Stimulated activated CD8-positive, alpha-beta memory T cell treated with anti-CD3 and anti-CD28 coated beads, Interleukin-15, amount 100 ng/mL, for 1 hour (primary cell): Measurements from ENCODE around the gene PLET1.

Experiments used
- DNase-seq: peaks from one replicate; pipeline ENCODE4 v3.0.0-alpha.2; 2020; ENCODE audit warnings: low read depth

PLET1 gene

DNA sequence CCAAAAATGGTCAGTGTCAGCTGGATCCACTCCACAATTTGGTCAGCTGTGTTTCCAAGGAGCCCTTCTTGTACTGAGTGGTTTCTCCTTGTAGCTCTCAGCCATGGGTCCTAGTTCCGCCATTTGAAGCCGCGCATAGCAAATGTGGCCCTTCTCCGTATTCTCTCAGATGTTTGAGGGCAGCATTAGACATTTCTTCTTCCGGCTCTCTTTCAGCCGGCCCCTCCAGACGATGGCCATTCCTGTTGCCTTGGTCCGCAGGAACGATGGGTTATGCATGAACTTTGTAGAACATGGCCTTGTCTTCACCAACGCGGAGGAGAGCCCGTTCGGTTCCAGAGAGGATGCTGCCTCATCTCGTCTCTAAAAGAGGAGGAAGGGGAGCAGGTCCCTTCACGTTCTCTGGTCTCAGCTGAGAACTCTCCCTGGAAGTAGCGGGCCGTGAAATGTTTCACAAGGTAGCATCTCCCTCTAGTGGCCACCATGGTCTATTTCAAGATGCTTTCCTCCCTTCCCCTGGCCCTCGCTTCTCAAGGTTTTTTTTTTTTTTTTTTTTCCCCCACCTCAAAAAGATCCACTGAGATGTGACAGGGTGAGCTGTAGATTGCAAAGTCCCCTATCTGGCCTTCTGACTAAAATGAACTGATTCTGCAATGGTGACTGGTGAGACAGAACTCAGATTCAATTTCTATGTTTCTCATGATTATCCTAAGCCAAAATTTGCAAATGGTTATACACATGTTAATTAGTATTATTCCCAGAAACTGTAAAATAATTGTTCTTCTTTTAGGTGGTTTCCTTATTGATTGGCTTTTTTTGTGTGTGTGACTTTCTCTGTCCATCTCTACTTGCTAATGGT, 19.8 kb upstream of the PLET1 start:
- peak; percentile 27 for DNase-seq

DNA sequence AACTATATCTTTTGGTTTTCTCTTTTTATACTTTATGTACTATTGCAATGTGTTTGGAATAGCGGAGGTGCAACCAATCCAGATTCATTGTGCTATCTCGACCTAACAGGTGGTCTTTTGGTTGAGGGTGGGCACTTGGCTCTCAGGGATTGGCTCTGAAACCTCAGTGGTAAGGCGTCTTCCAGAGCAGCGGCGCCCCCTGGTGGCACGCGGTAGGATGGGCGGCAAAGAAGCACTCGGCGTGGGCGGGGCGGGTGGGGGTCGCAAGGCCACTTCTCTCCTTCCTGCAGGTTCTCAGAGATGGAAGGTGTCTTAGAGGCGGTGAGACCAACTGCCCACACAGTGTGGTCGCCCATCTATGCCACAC, 19.2 kb upstream of the PLET1 start:
- DNase-seq: peak; percentile 64

DNA sequence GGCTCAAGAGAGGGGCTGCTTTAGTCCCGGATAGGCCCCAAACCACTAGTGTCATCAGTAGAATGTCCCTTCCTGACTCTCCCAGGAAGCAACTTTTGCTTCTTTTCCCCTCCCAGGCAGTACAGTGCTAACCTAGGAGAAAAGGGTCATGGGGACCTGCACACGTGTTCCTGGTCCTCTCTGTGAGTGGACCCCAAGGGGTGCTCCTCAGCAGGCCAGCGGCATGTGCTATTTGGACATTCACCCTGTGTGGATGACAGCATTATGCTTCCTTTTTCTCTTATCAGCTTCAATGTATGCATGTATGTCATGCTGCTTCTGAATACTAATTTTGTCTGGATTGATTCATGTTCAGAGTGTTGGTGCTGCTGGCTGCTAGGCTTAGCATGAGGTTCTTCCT, 18.1 kb upstream of the PLET1 start:
- no peak for DNase-seq

DNA sequence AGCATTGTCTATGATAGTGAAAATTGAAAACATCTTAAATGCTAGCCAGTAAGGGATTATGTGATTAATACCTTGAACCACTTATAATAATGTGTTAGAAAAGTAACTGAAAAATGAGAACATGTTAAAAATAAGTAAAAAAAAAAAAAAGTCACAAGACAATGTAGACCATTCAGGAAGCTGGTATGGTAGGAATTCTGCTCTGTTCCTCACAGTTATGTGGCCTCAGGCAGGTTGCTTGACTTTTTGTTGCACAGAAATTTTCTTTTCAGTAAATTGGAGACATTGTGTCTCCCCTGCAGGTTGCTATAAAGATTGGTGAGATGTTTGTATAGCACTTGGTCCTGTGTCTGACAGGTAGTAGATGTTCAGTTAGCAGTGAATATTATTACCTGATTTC, 17.3 kb upstream of the PLET1 start:
- no peak for DNase-seq

DNA sequence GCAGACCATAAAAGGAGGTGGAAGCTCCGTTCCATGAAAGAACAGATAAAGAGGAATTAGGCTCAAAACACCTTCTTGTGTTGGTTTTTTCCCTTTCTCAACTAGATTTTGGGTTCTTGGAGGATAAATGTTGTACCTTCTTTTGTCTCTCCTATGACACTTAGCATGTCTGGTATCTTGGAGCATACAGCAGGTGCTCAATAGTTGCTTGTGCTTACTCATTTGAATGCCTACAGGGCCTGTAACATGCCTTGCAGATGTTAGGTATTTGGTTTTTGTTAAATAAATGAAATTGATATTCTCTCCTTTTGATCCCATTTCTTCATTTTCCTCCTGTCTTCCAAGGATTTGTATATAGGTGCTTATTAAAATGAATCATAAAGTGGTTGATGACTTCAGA, 16.4 kb upstream of the PLET1 start:
- DNase-seq: no peak

DNA sequence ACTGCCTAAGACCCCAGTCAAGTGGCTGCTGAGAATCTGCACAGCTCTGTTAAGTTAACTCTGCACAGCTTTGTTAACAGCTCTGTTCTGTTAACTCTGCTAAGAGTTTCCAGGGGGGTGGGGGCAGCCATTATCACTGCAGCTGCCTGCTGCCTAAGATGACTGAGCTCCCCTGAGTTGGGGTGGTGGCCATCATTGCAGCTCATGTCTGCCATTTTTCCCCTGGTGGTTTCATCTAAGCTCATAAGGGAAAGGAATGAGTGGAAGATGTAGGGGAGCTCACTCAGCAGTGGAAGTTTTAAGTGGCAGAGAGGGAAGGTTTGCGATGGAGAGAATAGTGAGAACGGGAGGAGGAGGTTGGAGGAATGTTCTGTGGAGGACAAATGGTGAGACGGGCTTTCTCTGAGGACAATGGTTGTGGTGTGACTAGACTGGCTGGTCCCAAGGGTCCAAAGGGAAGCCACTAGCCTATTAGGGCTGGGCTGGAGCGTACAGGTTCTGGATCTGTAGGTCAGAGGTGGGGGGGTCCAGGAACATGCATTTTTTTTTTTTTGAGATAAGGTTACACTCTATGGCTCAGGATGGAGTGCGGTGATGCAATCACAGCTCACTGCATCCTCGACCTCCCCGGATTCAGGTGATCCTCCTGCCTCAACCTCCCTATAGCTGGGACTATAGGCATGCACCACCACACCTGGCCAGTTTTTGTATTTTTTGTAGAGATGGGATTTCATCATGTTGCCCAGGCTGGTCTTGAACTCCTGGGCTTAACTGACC, 13.5 kb upstream of the PLET1 start:
- no peak for DNase-seq

DNA sequence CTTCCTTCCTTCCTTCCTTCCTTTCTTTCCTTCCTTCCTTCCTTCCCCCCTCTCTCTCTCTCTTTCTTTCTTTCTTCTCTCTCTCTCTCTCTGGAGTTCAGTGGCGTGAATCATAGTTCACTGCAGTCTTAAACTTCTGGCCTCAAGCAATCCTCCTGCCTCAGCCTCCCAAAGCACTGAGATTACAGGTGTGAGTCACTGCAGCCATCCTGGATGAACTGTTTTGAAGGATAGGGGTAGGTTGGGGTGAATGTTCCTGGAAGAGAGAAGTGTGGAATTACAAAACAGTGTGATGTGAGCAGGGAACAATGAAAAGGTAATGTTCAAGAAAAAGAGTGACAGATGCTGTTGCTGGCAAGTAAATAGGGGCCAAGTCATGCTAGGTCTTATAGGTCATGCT, 12.4 kb upstream of the PLET1 start:
- no peak for DNase-seq

DNA sequence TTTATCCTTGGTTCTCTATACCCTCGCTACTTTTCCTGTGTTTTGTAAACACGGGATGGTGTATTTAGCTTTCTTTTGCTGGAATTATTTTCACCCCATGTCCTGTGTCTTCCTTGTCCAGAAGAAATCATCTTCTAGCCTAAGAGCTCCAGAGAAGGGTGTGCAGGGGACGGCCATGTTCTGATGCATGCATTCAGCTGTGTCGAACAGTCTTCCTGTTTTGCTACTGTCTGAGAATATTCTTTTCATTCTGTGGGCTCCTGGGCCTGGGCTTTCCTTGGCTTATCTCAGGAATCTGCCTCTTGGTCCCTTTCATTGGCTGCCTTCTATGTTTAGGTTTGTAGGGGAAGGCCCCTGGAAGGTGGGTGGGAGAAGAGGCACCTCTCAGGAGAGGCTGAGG, 10.6 kb upstream of the PLET1 start:
- DNase-seq: no peak

DNA sequence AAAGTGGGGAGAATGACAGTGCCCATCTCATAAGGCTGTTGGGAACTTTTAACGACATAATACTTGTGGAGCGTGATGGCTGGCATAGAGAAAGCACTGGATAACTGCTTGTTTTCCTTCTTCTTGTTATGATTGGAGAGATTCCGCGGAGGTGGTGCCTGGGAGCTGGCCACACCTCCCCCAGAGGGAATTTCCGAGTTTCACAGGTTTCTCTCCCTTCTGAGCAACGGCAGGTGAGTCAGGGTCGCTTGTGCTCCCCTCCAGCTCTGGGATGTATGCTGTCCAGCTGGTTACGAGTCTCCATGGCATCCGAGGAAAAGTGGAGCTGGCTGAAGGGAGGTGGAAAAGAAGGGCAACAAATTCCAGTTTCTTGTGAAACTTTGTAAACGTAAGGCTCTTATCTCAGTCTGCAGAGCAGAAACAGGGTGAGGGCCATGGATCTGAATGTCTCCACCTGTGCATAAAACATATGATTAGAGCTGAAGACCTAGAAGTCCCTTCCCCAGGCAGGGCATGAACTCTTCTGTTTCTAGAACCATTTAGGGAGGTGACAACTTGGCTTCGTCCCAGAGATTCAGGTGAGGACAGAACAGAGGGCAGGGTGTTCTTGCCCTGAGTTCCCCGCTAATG, 10.0 kb upstream of the PLET1 start:
- no peak for DNase-seq

DNA sequence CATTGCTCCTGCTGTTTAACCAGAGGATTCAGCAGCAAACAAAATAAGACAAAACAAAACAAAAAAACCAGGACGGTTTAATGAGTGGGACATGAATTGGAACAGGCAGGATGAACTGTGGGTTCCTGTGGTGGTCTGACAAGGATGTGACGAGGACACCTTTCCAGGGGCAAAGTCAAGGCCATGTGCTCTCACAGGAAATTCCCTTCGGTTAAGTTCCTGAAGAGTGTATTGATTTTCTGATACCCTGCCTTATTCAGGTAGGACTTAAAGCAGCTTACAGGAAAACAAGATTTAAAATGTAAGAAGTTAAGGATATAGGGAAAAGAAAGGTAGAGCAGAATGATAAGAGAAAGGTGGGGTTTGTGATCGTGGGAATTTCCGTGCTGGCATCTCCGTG, 8.5 kb upstream of the PLET1 start:
- DNase-seq: no peak

DNA sequence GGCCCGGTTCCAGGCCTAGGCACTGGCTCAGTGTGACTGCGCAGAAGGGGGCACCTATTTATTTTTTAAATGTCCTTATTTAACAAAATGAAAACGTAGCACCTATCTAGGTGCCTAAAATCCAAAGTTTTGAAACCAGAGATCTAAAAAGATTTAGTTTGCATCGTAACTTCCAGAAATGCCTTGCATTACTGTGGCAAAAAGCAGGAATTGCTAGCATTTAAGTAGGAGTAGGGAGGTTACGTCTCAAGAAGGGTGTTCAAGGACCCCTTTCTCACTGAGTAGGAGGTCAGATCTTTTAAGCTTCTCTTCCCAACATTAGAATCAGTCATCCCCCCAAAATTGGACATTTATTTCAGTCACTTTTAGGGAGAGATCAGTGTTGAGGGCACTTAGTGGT, 7.7 kb upstream of the PLET1 start:
- DNase-seq: no peak

DNA sequence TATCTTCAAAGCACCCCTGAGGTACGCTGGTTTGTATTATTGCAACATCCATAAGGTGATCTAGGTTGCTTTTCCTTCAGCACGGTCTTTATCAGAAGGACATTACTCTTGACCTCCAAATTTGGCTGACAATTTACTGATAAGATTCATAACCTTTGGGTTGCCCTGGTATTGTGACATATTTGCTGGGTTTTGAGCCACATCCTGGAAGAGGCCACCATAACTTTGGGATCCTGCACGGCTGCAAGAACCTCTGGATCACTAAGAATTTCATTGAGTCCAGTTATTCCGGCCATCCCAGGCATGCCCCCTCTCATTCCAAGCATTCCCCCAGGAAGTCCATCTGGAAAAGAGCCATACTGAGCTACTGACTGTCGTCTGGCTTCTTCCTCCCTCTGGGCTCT, 6.5 kb upstream of the PLET1 start:
- no peak for DNase-seq

DNA sequence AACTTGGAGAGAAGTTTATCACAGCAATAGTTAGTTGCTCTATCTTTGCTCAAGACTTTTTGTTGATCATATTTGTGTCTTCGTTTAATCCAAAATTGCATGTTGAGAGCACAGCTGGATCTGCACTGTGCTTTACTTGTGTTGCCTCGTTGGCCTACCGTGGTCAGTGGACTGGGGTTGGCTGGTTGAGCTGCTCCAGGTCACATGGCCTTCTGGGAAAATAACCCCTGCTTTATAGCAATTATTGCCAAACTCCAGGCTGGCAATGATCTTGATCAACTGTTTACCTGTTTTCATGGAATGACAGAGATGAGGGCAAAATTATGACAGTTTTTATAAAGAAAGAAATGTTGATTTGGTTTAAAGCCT, 5.7 kb upstream of the PLET1 start:
- DNase-seq: no peak

DNA sequence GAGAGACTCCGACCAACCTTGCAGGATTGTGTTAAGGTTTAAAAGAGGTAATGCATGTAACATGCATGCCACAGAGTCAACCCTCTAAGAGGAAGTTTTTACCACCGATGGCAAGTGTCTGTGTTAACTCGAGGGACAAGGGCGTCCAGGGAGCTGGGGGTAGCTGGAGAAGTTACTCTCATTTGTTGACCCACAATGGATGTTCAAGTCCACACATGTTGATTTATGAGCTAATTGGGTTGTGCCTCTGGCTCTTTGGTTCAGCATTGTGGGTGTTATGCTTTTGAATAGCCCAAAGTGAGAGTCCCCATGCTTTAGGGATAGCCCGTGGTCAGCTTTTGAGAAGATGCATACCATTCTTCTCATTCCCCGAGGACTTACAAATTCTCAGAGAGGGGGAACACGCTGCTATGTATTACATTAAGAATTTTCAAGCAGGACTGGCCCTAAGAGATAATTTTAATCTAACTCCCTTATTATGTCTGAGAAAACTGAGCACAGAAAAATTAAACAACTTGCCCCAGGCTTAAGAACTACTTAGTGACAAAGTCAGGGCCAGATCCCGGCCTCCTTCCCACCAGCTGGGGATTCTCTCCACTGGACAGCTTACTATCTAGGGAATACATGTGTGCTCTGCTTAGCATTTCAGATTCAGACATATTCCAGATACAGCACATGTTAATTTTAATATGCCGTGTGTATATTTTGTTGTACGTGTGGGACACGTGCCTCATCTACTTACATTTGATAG, 5.2 kb upstream of the PLET1 start:
- DNase-seq: no peak

DNA sequence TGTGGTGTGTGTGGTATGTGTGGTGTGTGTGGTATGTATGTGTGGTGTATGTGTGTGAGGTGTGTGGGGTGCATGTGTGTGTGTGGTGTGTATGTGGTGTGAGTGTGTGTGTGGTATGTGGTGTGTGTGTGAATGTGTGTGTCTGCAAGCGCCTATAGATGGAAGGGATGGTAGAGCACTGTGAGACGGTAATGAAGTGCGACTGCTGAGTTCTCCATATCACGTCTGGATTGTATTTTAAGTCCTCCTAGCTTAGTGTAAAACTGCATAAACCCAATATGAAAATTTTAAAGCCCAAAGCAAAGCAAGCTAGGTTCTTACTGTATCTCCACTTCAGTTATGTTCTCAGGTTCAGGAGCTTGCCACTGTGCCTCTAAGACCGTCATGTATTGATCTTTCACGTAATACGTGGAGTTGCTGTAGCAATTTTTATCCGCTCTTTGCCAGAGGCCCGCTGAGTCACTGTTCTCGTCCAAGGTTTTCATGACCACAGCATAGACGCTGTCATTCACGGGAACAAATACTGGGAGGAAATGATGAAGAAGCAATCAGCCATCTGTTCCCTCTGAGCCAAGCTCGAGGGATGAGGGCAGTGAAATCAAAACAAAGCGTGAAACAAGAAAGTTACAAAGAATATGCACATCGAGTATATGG, 5.5 kb downstream of the PLET1 start:
- no peak for DNase-seq

DNA sequence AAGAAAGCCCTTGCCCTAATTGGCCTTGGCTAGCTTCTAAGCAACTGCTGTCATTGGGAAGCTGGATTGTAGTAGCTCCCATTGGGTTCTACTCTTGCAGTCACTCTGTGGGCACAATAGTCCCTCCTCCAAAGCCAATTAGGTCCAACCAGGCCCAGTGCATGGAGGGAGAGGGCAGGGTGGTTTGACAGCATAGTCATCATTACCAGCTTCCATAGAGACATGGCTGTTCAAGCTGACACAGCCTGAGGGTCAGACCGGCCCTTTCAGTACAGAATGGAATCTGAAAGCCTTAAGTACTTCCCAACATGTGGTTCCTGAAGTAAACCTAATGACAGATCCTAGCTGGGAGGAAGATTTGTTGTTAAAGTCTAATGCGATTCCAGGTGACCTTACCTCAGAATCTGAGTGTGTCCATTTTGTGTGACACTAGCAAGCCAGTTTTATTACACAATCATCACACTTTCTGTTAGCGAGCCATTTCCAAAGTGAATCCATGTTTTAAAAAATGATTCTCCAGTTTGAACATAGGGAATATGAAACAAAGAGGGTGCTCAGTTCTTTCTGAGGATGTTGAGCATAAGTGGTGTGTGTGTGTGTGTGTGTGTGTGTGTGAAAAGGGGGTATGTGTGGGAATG, 6.9 kb downstream of the PLET1 start:
- DNase-seq: no peak

DNA sequence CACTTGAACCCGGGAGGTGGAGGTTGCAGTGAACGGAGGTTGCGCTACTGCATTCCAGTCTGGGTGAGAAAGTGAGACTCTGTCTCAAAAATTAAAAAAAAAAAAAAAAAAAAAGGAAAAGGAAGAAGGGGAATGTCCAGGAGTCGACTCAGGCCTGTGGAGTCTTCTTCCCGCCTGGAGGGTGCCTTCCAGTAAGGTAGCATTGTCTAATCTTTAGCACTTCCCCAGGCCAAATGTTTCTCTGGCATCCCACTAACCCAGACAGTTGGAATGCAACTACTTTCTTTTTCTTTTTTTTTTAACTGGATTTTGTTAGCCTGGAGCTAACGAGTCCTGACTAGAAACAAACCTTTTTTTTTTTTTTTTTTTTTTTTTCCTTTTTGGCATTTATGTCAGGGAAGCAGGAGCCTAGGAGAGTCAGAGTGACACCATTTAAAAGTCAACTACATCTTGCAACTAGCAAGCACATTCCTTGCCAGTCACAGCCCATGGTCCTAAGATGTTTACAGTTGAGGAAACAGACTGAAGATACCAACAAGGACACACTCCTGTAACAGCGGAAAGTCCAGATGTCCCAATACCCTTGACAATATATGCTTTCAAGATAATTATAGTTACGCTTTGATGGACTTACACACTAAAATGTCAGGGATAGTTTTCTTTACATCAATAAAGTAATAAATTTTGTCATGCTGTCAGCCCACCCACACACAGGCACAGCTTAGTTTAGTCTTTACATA, 10.6 kb downstream of the PLET1 start:
- no peak for DNase-seq

DNA sequence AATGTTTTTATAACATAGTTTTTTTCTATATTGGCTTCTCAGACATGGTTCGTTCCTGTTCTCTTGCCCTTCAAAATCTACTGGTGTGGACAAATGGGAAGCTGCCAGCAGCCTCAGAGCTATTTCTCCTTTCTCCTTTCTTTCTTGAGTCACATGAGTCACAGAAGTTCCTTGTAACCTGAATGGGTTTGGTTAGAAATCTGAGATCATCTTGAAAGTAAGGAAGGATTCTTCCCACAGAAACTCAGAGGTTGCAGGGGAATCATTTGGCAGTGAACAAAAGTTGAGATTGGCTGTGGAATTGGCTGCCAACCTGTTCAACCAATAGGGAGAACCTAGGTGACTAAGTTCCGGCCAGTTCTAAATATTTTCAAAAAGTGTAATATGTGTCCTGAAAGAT, 12.5 kb downstream of the PLET1 start:
- DNase-seq: no peak

DNA sequence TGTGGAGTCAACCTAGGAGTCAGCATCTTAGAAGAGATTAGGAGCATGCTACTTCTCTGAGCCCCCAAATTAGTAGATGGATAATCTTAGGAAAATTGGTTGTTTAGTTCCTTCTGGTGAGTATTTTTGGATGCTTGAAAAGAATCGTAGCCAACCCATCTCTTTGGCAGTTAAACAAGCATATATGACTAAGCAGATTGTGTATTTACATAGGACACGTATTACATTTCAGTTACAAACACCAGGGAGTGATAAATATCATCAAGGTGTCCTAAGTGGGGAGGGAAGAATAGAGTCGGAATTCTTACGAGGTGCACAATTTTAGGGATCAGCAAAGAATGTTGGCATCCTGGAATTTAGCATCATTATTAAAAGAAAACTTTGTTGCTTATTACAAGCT, 13.5 kb downstream of the PLET1 start:
- no peak for DNase-seq

DNA sequence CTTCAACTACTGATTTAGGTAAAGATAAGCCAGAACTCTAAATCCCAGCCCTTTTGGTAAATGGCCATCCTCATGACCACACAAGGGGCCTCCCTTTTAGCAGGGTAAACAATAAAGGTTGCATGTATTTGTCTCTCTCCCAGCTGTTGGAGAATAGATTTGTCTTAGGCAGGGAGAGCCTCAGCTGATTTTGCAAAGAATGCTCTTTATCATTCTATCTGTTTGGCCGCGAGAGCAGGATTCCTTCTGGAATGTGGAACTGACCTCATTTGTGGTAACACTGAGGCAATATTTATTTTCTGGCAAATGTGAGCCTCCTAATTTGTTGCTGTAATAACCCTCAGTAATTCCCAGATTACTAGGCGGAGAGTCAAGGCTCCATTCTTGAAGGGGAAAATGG, 19.2 kb downstream of the PLET1 start:
- DNase-seq: no peak

DNA sequence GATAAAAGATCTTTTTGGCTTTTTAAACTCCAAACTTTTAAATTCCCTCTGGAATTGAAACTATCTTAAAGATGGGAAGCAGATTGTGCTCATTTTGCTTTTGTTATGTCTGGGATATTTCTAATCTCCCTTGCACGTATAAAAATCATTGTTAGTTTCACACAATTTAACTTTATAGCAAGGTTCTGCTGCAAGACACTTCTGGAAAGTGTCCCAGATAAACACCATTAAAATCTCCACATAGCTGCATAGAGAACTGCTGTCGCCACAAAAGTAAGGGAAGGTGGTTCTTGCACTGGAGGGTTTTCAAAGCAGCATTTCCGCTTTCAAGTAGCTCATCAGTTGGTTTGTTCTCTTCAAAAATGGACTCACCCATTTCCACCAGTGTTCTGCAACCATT, 22.6 kb downstream of the PLET1 start:
- DNase-seq: no peak
